PC-3 (cell line): ENCODE data around the gene KRTAP4-11. TPM values are rescaled to one million over a fixed set of nuclear protein-coding genes. Genes with fewer than 3 reads are reported as not detected.
"Not testable (repeated sequence)": the region's sequence is repeated elsewhere in the genome, so short reads cannot be mapped to it uniquely, and the experiment has no call there.

ENCODE experiments used
- ATAC-seq: fragments of 200-7000 bp; cut with Tn5 transposase; 2 replicates; pipeline ENCODE4 v1.9.1; 2020; ENCODE audit warnings: mild to moderate bottlenecking, moderate library complexity
- BruUV-seq: library from RNA; stranded (reverse); fragments of 400-500 nt; replicated peaks from 2 replicates; lab custom pipeline; 2021; lab: Mats Ljungman, UMichigan
- CTCF ChIA-PET: fragments of 300-600 bp; sonication (Branson Sonifier 250); formaldehyde crosslinking; loops from one replicate; lab custom pipeline; 2022; ENCODE audit warnings: antibody characterized with exemption; lab: Charles Lee
- POLR2A ChIA-PET: fragments of 300-600 bp; sonication (Branson Sonifier 250); formaldehyde crosslinking; loops from one replicate; lab custom pipeline; 2022; ENCODE audit warnings: antibody characterized with exemption; ENCODE audit not compliant: unreplicated experiment; lab: Charles Lee
- DNase-seq: peaks from one replicate; pipeline ENCODE4 v3.0.0-alpha.2; 2015
- H2AFZ ChIP-seq: fragments of 300-600 bp; sonication (generic); 2 replicates; pipeline ENCODE4 v1.6.0; 2016; ENCODE audit warnings: antibody characterized with exemption, low read length
- H3F3A ChIP-seq: fragments of 300-600 bp; sonication (generic); one replicate; pipeline ENCODE4 v1.6.0; 2017; ENCODE audit warnings: antibody characterized with exemption, low read length, control low read depth, mild to moderate bottlenecking; ENCODE audit not compliant: unreplicated experiment
- H3K27ac ChIP-seq: fragments of 300-600 bp; sonication (generic); 2 replicates; pipeline ENCODE4 v1.5.1; 2016; ENCODE audit warnings: mild to moderate bottlenecking, low read length
- H3K27me3 ChIP-seq: fragments of 300-600 bp; sonication (generic); 2 replicates; pipeline ENCODE4 v1.6.1; 2016; ENCODE audit warnings: low read length, mixed read lengths
- H3K36me3 ChIP-seq: fragments of 300-600 bp; sonication (generic); 2 replicates; pipeline ENCODE4 v1.6.1; 2016; ENCODE audit warnings: low read depth, mixed run types, low read length, mixed read lengths
- H3K4me1 ChIP-seq: fragments of 300-600 bp; sonication (generic); 2 replicates; pipeline ENCODE4 v1.5.1; 2016; ENCODE audit warnings: low read length; ENCODE audit not compliant: insufficient read depth
- H3K4me2 ChIP-seq: fragments of 300-600 bp; sonication (generic); 2 replicates; pipeline ENCODE4 v1.6.0; 2016; ENCODE audit warnings: low read length
- H3K4me3 ChIP-seq: fragments of 300-600 bp; sonication (generic); 2 replicates; pipeline ENCODE4 v1.5.1; 2016; ENCODE audit warnings: mild to moderate bottlenecking, low read length, mixed read lengths
- H3K79me2 ChIP-seq: fragments of 300-600 bp; sonication (generic); 2 replicates; pipeline ENCODE4 v1.6.1; 2017; ENCODE audit warnings: low read length, mixed read lengths
- H3K9ac ChIP-seq: fragments of 300-600 bp; sonication (generic); 2 replicates; pipeline ENCODE4 v1.6.0; 2016; ENCODE audit warnings: mild to moderate bottlenecking, low read length
- H3K9me2 ChIP-seq: fragments of 300-600 bp; sonication (generic); replicated peaks from 2 replicates; pipeline ENCODE4 v1.6.1; 2016; ENCODE audit warnings: mixed run types, low read length, mixed read lengths
- H3K9me3 ChIP-seq: fragments of 300-600 bp; sonication (generic); 2 replicates; pipeline ENCODE4 v1.6.1; 2016; ENCODE audit warnings: low read length, mixed read lengths
- H4K20me1 ChIP-seq: fragments of 300-600 bp; sonication (generic); 2 replicates; pipeline ENCODE4 v1.6.1; 2016; ENCODE audit warnings: low read length, mixed read lengths
- CTCF ChIP-seq: fragments of 300-600 bp; sonication (generic); conservative IDR thresholded peaks from 2 replicates; pipeline ENCODE4 v1.5.1; 2017; ENCODE audit warnings: antibody characterized with exemption, low read depth, mild to moderate bottlenecking, low read length
- EZH2 ChIP-seq: fragments of 300-600 bp; sonication (generic); IDR thresholded peaks from one replicate; pipeline ENCODE4 v1.6.1; 2017; ENCODE audit warnings: antibody characterized with exemption, mild to moderate bottlenecking, low read length; ENCODE audit not compliant: unreplicated experiment
- EZH2phosphoT487 ChIP-seq: fragments of 300-600 bp; sonication (generic); IDR thresholded peaks from 2 replicates; pipeline ENCODE4 v1.6.1; 2018; ENCODE audit warnings: mild to moderate bottlenecking, antibody characterized with exemption, low read length, borderline replicate concordance
- intact Hi-C: fragments of 100-400 bp; cut with micrococcal nuclease; formaldehyde crosslinking; loops from 2 replicates; pipeline ENCODE4 v1.9.0; 2023
- total RNA-seq: library from RNA; depleted of rRNA; stranded (reverse); fragments of >200 nt; gene quantifications from 2 replicates; pipeline ENCODE4 v1.2.3, GENCODE V29; 2014

Gene KRTAP4-11
- total RNA-seq, 1 experiment from 2014 or later = not detected

- CTCF ChIA-PET = no interaction called here
- H3K9me2 ChIP-seq = no peaks in the 10 kb centered on the region
- H3K9ac ChIP-seq = no peak overlapping the region
- no peaks in the 10 kb centered on the region for H3F3A ChIP-seq
- no TSS peak for BruUV-seq
- H3K27ac ChIP-seq = no peak overlapping the region
- intact Hi-C loops = no loop called here
- DNase-seq (no peak), ATAC-seq (no peak)
- no peaks in the 10 kb centered on the region for H3K36me3 ChIP-seq
- no peaks in the 10 kb centered on the region for H3K9me3 ChIP-seq
- TF ChIP-seq CTCF (no peak), EZH2phosphoT487 (no peak), EZH2 (no peak)
- no peaks in the 10 kb centered on the region for H4K20me1 ChIP-seq
- H3K4me2 ChIP-seq = no peak overlapping the region
- H2AFZ ChIP-seq = no peak overlapping the region
- H3K27me3 ChIP-seq = no peaks in the 10 kb centered on the region
- POLR2A ChIA-PET = interaction anchor here (0.7 kb wide), 1 partner anchor 403 kb away, joined by 3 read pairs; no protein-coding TSS in a partner anchor
- no peaks in the 10 kb centered on the region for H3K4me1 ChIP-seq
- no peaks in the 10 kb centered on the region for H3K79me2 ChIP-seq
- H3K4me3 ChIP-seq = no peak overlapping the region
These were observed 6.9 kb upstream of the KRTAP4-11 start for GRCh38 chr17:41125064-41125463.

GRCh38 chr17:41123991-41124371 is 5.8 kb upstream of the KRTAP4-11 start, which contains the start of gene KRTAP4-12:
TSS of gene KRTAP4-12 (minus strand) at chr17:41124182. CDS start at chr17:41124122, 60 bp downstream.
- POLR2A ChIA-PET, ATAC-seq, DNase-seq, H3K27ac ChIP-seq, H3K4me1 ChIP-seq, H3K9me3 ChIP-seq, intact Hi-C loops, H3K4me3 ChIP-seq, H3K4me2 ChIP-seq, H3K9me2 ChIP-seq, H3K27me3 ChIP-seq, CTCF ChIA-PET, BruUV-seq, H3K79me2 ChIP-seq, H3F3A ChIP-seq, H4K20me1 ChIP-seq, H3K9ac ChIP-seq, H3K36me3 ChIP-seq, H2AFZ ChIP-seq: not testable (repeated sequence)

- intact Hi-C loops, BruUV-seq, CTCF ChIA-PET: not testable (repeated sequence)
These were observed 5.3 kb upstream of the KRTAP4-11 start for GRCh38 chr17:41123292-41123990.

GRCh38 chr17:41121742-41122141 is 3.6 kb upstream of the KRTAP4-11 start:
- no peaks in the 10 kb centered on the region for H3F3A ChIP-seq
- ChIA-PET POLR2A (no interaction called here), CTCF (no interaction called here)
- H3K9me3 ChIP-seq = no peaks in the 10 kb centered on the region
- H3K27ac ChIP-seq = no peak overlapping the region
- H3K4me2 ChIP-seq = no peak overlapping the region
- peaks cover 10% of the 10 kb centered on the region for H3K4me1 ChIP-seq
- no peak overlapping the region for H3K9ac ChIP-seq
- no TSS peak for BruUV-seq
- TF ChIP-seq CTCF (no peak), EZH2 (no peak), EZH2phosphoT487 (no peak)
- ATAC-seq (no peak), DNase-seq (no peak)
- intact Hi-C loops = no loop called here
- no peaks in the 10 kb centered on the region for H4K20me1 ChIP-seq
- H3K9me2 ChIP-seq = no peaks in the 10 kb centered on the region
- H3K79me2 ChIP-seq = no peaks in the 10 kb centered on the region
- H3K27me3 ChIP-seq = no peaks in the 10 kb centered on the region
- no peak overlapping the region for H3K4me3 ChIP-seq
- H2AFZ ChIP-seq = no peak overlapping the region
- no peaks in the 10 kb centered on the region for H3K36me3 ChIP-seq

More at GRCh38 chr17:41123292-41123990, 5.3 kb upstream of the KRTAP4-11 start:
- H3K4me1 ChIP-seq, H3K36me3 ChIP-seq, H2AFZ ChIP-seq, H3K27ac ChIP-seq, H3K27me3 ChIP-seq, POLR2A ChIA-PET, H3K4me2 ChIP-seq, H3K9ac ChIP-seq, H3K9me2 ChIP-seq, H3F3A ChIP-seq, DNase-seq, H3K79me2 ChIP-seq, ATAC-seq, H4K20me1 ChIP-seq, H3K9me3 ChIP-seq, H3K4me3 ChIP-seq: not testable (repeated sequence)
